T1000 (cell line): ENCODE measurements around the gene KCNA2.

ENCODE experiments used
- DNase-seq: peaks from one replicate; lab custom pipeline; 2025; ENCODE audit warnings: mixed read lengths; lab: John Stamatoyannopoulos, UW

Gene KCNA2

GRCh38 chr1:110628323-110629105 is 22.4 kb upstream of the KCNA2 start:
- no peak for DNase-seq

GRCh38 chr1:110627764-110628163 is 21.6 kb upstream of the KCNA2 start:
- DNase-seq, result no peak

- no peak for DNase-seq
Observed at GRCh38 chr1:110626889-110627288, 20.7 kb upstream of the KCNA2 start.

GRCh38 chr1:110620686-110621085 is 14.5 kb upstream of the KCNA2 start:
- DNase-seq, result no peak

GRCh38 chr1:110620250-110620615 is 14.1 kb upstream of the KCNA2 start:
- DNase-seq, result no peak

- DNase-seq, result no peak
Observed at GRCh38 chr1:110619412-110620249, 13.5 kb upstream of the KCNA2 start.

GRCh38 chr1:110618668-110619067 is 12.5 kb upstream of the KCNA2 start:
- DNase-seq, result no peak

GRCh38 chr1:110617589-110617988 is 11.4 kb upstream of the KCNA2 start:
- DNase-seq, result no peak

- DNase-seq, result no peak
Observed at GRCh38 chr1:110617116-110617515, 11.0 kb upstream of the KCNA2 start.

- no peak for DNase-seq
Observed at GRCh38 chr1:110616587-110616986, 10.4 kb upstream of the KCNA2 start.

- no peak for DNase-seq
Observed at GRCh38 chr1:110615548-110616130, 9.5 kb upstream of the KCNA2 start.

GRCh38 chr1:110612060-110612745 is 6.0 kb upstream of the KCNA2 start:
- no peak for DNase-seq

- DNase-seq, result no peak
Observed at GRCh38 chr1:110610696-110611286, 4.6 kb upstream of the KCNA2 start.

- no peak for DNase-seq
Observed at GRCh38 chr1:110610084-110610483, 3.9 kb upstream of the KCNA2 start.

- no peak for DNase-seq
Observed at GRCh38 chr1:110608247-110608646, 2.1 kb upstream of the KCNA2 start.

GRCh38 chr1:110607536-110608230 is 1.5 kb upstream of the KCNA2 start:
- DNase-seq, result no peak

GRCh38 chr1:110606657-110607535 is 738 bp upstream of the KCNA2 start:
- DNase-seq, result no peak

GRCh38 chr1:110605446-110605845 is 712 bp downstream of the KCNA2 start:
- DNase-seq, result no peak

GRCh38 chr1:110604586-110605148 is 1.5 kb downstream of the KCNA2 start:
- DNase-seq, result no peak

- DNase-seq, result no peak
Observed at GRCh38 chr1:110603058-110603457, 3.1 kb downstream of the KCNA2 start.
